NB4 (cell line): Measurements from ENCODE around the gene MSL1.
A peak's percentile ranks its signal among the peaks of the same experiment; 100 is the strongest.

Experiments used
- DNase-seq: peaks from one replicate; pipeline ENCODE4 v3.0.0; 2010; ENCODE audit warnings: low read depth
- H3K4me3 ChIP-seq: one replicate; pipeline ENCODE4 v1.5.1; 2011; ENCODE audit warnings: mild to moderate bottlenecking, low read depth, low read length, moderate library complexity
- MYC ChIP-seq: IDR thresholded peaks from 2 replicates; pipeline ENCODE4 v1.6.1; 2011; ENCODE audit warnings: low read depth, low read length
- POLR2A ChIP-seq: IDR thresholded peaks from 2 replicates; pipeline ENCODE4 v1.6.1; 2011; ENCODE audit warnings: mild to moderate bottlenecking; ENCODE audit not compliant: insufficient read length; ENCODE audit errors: extremely low read depth
- TF ChIP-seq, protein P1 (sequence below): IDR thresholded peaks from 2 replicates; pipeline ENCODE4 v1.6.1; 2011; ENCODE audit warnings: low read depth, low read length
- TF ChIP-seq, protein P2 (sequence below): IDR thresholded peaks from one replicate; pipeline ENCODE4 v1.5.1; 2012; ENCODE audit warnings: low read depth, low read length

The MSL1 gene

DNA sequence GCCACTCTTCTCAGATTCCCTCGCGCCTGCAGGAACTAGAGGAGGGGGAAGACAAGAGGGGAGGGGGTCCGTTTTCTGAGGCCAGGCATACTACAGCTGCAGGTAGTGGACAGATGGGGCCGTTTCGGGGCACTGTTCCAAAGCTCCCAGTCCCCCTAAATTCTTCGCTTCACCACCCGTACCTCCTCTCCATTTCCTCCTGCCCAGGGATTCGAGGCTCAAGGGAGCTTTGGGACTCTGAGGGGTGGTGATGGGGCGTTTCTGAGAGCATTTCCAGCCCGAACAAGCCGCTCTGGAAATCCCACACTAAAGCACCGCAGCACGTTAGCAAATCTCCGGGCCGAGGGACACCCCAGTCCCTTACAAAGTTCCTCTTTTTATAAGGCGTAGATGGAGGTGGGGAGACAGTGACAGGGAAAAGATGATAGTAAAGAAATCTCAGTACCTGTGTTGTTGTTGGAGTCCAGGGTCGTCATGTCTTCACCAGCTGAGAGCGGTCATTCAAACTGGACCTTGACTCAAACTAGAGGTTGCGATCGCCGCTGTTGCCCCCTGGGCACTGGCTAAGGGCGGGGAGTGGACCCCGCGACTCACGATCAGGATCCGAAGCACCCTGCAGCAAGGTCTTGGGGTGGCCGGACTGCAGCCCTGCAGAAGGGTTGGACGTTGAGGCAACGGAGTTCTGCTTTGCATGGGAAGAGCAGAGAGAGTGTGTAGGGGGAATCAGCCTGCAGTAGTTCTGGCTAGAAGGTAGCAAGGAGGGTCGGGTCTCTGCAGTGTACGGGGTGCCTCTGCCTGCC is 22.0 kb upstream of the MSL1 start:
- peak; percentile 21; the same call in 1 of the 2 replicates for TF ChIP-seq MYC
- TF ChIP-seq, protein P1, sequence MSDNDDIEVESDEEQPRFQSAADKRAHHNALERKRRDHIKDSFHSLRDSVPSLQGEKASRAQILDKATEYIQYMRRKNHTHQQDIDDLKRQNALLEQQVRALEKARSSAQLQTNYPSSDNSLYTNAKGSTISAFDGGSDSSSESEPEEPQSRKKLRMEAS = no peak
- peak overlapping the region; percentile 77 for H3K4me3 ChIP-seq
- DNase-seq = peak; percentile 71

DNA sequence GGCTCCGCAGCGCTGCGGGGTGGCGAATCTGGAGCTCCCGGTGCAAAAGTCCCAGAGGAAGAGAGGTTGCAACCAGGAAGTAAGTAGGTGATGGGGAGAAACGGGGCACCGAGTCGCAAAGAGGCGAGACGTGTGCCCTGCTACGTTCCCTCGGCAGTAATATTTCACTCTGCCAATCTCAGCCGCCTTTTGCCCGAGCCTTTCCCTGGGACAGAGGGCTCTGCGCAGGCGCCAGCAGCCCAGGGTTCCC is 21.4 kb upstream of the MSL1 start, which contains the start of gene NR1D1:
TSS of gene NR1D1 (minus strand) at position 171 of the 250 bp plus-strand sequence. CDS start 495 bp downstream, outside the sequence.
- no peak for DNase-seq
- peak within 1 kb of the TSS; percentile 77 for H3K4me3 ChIP-seq
- TF ChIP-seq POLR2A (no peak), MYC (no peak)
- TF ChIP-seq, protein P2, sequence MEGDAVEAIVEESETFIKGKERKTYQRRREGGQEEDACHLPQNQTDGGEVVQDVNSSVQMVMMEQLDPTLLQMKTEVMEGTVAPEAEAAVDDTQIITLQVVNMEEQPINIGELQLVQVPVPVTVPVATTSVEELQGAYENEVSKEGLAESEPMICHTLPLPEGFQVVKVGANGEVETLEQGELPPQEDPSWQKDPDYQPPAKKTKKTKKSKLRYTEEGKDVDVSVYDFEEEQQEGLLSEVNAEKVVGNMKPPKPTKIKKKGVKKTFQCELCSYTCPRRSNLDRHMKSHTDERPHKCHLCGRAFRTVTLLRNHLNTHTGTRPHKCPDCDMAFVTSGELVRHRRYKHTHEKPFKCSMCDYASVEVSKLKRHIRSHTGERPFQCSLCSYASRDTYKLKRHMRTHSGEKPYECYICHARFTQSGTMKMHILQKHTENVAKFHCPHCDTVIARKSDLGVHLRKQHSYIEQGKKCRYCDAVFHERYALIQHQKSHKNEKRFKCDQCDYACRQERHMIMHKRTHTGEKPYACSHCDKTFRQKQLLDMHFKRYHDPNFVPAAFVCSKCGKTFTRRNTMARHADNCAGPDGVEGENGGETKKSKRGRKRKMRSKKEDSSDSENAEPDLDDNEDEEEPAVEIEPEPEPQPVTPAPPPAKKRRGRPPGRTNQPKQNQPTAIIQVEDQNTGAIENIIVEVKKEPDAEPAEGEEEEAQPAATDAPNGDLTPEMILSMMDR = no peak
- TF ChIP-seq, protein P1 = no peak

DNA sequence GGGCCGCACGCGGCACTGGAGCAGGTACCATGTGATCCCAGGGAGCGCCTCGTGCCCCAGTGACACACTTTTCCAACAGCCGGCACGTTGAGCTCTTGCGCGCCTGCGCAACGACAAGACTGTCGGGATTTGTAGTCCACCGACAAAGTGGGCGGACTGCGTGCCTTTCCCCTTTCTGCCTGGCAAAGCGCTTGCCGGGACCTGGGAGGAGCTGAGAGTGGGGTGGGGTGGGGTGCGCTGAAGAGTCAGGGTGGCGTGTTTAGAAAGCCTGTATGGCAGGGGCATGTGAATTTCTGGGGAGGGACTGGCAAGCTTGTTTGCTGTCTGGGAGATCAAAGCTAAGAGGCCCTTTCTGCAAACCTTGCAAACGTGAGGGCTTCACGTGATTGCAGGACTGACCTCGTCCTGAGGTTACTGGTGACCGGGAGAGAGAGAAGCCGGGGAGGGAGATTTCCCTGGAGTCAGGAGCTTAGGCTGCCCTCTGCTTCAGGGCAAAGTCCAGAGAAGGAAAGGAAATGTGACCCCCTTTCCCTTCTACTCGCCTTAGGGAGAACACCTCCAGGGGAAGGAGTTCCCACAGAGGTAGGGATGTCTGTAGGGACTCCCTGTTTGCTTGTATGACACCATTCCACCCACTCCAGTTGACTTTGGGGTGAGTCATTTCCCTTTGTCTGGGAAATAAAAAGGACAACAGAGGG is 21.0 kb upstream of the MSL1 start:
- TF ChIP-seq, protein P1 = peak; percentile 100
- TF ChIP-seq, protein P2 = no peak
- TF ChIP-seq MYC = peak; percentile 100
- peak; percentile 62 for TF ChIP-seq POLR2A
- H3K4me3 ChIP-seq = peak overlapping the region; percentile 77
- DNase-seq = peak; percentile 98

DNA sequence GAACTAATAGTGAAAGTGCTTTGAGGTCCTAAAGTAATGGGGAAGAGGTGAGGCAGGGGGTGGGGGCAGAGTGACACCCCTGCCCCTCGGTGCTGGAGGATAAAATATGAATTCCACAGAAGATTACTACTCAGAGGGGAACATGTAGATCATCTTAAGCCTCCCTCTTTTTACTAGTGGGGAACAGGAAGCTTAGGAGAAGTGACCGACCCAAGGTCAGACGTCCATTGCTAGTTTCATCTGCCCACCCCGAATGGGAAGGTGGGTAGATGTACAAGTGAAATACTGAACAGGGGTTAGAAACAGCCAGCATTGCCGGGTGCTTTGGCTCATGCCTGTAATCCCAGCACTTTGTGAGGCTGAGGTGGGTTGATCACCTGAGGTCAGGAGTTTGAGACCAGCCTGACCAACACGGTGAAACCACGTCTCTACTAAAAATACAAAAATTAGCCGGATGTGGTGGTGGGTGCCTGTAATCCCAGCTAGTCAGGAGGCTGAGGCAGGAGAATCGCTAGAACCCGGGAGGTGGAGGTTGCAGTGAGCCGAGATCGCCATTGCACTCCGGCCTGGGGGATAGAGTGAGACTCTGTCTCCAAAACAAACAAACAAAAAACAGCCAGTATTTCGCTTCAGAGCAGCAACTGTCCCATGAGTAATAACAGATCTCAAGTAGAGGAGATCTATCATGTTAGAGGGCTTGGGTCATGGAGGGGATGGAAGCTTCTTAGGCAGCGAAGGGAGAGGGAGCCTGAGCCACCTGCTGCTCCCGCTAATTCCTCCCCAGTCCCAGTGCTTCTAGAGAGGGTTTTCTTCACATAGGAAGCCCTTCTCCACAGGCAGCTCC is 20.2 kb upstream of the MSL1 start:
- H3K4me3 ChIP-seq = no peak overlapping the region
- TF ChIP-seq, protein P2 = no peak
- TF ChIP-seq POLR2A (no peak), MYC (no peak)
- TF ChIP-seq, protein P1 = no peak
- no peak for DNase-seq

DNA sequence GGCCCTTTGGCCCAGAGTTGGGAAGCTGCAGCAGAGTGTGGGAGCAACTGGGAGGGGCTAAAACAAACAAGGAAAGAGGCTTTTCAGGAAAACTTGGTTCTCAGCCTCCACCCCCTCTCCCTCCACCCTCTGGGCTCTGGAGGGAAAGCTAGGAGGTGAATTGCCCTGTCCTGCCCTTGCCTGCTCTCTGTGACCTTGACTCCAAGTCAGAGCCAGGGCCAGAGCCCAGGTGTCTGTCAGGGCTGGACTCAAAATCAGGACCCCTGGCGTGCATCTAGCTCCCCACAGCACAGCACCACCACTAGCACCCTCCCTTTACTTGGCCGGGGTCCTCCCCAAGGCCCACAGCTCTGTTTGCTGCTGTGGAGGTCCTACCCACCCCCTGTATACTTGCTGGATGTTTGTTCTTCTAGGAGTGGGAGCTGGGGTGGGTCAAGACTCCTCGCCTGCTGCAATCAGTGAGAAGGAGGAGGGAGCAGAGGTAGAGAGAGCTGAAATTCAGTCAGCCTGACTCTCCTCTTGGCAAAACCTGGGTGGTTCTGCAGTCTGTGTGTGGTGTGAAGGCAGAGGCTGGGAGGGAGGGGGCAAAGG is 18.6 kb upstream of the MSL1 start:
- TF ChIP-seq, protein P2 = no peak
- no peak for TF ChIP-seq MYC
- no peak for TF ChIP-seq POLR2A
- TF ChIP-seq, protein P1 = no peak
- peak; percentile 1 for DNase-seq
- no peak overlapping the region for H3K4me3 ChIP-seq
